Measurements from ENCODE around the gene UBE2K. TPM values are rescaled to one million over a fixed set of nuclear protein-coding genes. Genes with fewer than 3 reads are reported as not detected.
A peak's percentile ranks its signal among the peaks of the same experiment; 100 is the strongest.
"Not testable (repeated sequence)": the region's sequence is repeated elsewhere in the genome, so short reads cannot be mapped to it uniquely, and the experiment has no call there.

UBE2K gene
- total RNA-seq, 2 experiments from 2014 or later, result 69.5 to 77.1 TPM

DNA sequence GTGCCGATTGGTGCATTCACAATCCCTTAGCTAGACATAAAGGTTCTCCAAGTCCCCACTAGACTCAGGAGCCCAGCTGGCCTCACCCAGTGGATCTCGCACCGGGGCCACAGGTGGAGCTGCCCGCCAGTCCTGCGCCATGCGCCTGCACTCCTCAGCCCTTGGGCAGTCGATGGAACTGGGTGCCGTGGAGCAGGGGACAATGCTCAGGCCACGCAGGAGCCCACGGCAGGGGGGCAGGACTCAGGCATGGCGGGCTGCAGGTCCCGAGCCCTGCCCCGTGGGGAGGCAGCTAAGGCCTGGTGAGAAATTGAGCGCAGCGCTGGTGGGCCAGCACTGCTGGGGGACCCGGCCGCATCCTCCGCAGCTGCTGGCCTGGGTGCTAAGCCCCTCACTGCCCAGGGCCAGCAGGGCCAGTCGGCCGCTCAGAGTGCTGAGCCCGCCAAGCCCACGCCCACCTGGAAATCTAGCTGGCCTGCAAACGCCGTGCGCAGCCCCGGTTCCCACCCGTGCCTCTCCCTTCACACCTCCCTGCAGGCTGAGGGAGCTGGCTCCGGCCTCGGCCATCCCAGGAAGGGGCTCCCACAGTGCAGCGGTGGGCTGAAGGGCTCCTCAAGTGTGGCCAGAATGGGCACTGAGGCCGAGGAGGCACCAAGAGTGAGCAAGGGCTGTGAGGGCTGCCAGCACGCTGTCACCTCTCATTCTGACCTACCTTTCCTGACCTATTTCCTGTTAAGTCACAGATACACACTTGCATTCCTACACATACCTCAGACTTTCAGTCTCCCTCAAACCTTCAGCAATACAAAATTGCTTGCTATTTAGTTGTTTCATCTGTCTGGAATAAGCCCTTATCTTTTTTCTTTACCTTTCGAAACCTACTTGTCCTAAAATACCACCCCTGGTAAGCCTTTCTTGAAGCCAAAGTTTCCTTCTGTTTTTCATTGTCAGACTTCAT is 20.7 kb downstream of the UBE2K start:
- DNase-seq, result peak; percentile 33
- ATAC-seq, result peak; percentile 80
- TF ChIP-seq, protein P1, sequence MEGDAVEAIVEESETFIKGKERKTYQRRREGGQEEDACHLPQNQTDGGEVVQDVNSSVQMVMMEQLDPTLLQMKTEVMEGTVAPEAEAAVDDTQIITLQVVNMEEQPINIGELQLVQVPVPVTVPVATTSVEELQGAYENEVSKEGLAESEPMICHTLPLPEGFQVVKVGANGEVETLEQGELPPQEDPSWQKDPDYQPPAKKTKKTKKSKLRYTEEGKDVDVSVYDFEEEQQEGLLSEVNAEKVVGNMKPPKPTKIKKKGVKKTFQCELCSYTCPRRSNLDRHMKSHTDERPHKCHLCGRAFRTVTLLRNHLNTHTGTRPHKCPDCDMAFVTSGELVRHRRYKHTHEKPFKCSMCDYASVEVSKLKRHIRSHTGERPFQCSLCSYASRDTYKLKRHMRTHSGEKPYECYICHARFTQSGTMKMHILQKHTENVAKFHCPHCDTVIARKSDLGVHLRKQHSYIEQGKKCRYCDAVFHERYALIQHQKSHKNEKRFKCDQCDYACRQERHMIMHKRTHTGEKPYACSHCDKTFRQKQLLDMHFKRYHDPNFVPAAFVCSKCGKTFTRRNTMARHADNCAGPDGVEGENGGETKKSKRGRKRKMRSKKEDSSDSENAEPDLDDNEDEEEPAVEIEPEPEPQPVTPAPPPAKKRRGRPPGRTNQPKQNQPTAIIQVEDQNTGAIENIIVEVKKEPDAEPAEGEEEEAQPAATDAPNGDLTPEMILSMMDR (IDR thresholded peaks at IDR 0.05), result no peak
- intact Hi-C loops (cut with micrococcal nuclease), result no loop called here
- CTCF ChIA-PET, result interaction anchor here (1.2 to 2.1 kb wide), 3 partner anchors 13 to 260 kb away, joined by 4 to 6 read pairs (median 5); no protein-coding TSS in a partner anchor
- peaks cover 28% of the 10 kb centered on the region for H3K36me3 Mint-ChIP-seq (ENCODE audit: low read depth)
- H3K4me3 Mint-ChIP-seq, result no peak overlapping the region
- POLR2A ChIA-PET, result interaction anchor here (1.1 to 1.5 kb wide), 2 partner anchors 15 to 21 kb away, joined by 4 read pairs; partner anchors contain the start of gene UBE2K
- no peaks in the 10 kb centered on the region for H3K9me3 Mint-ChIP-seq
- H3K27me3 Mint-ChIP-seq, result no peaks in the 10 kb centered on the region
- H3K27ac Mint-ChIP-seq, result peak overlapping the region; percentile 71
- H3K4me1 Mint-ChIP-seq (ENCODE audit: low read depth), result peaks cover 49% of the 10 kb centered on the region

DNA sequence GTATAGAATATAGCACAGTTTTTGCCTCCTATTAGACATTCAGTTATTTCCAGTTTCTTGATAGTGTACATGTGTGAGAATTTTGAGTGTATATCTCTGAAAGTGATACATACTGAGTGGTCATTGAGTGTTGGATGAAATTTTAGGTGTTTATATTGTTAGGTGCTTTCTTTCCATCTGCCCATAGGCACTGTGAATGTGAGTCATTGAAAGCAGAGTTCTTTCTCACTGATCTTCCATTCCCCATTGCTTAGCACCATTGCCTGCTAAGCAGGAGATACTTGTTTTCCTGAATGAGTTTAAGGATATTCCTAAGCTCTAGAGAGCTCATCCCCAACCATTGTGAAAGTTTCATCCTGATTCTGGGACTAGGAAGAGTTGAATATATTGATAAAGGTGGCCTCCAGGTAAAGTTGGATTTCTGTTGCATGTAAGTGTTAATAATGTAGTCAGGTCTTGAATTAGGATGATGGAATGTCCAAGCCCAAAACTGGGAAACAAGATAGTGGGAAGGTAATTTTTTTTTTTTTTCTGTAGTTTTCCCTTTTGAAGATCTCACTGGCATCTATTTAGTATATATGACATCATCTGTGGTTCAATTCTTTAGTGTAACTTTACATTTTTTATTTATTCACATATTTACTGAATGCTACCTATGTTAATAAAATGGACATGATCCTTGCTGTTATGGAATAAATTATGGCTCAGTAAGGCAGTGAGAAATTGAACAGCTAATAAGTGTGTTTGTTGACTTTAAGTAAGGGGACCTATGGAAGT is 22.1 kb downstream of the UBE2K start:
- peak; percentile 45 for ATAC-seq
- peaks cover 23% of the 10 kb centered on the region for H3K36me3 Mint-ChIP-seq (ENCODE audit: low read depth)
- no peak overlapping the region for H3K4me3 Mint-ChIP-seq
- intact Hi-C loops (cut with micrococcal nuclease), result no loop called here
- TF ChIP-seq, protein P1 (IDR thresholded peaks at IDR 0.05), result no peak
- ChIA-PET CTCF (interaction anchor here (1.0 kb wide), 1 partner anchor 19 kb away, joined by 3 read pairs; no protein-coding TSS in a partner anchor), POLR2A (interaction anchor here (0.6 to 1.5 kb wide), 3 partner anchors 14 to 42 kb away, joined by 3 to 4 read pairs (median 4); partner anchors contain the start of gene UBE2K)
- DNase-seq, result no peak
- no peaks in the 10 kb centered on the region for H3K27me3 Mint-ChIP-seq
- peaks cover 46% of the 10 kb centered on the region for H3K4me1 Mint-ChIP-seq (ENCODE audit: low read depth)
- no peaks in the 10 kb centered on the region for H3K9me3 Mint-ChIP-seq
- peak overlapping the region; percentile 50 for H3K27ac Mint-ChIP-seq

DNA sequence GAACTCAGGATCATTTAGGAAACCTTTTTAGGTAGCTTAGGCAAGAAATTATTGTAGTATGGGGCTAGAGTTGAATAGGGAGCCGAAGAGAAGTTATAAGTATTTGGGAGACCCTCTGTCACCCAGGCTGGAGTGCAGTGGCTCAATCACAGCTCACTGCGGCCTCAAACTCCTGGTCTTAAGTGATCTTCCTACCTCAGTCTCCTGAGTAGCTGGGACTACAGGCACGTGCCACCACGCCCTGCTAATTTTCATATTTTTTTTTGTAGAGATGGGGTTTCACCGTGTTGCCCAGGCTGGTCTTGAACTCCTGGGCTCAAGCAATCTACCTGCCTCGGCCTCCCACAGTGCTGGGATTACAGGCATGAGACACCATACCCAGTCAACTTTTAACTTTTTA is 23.3 kb downstream of the UBE2K start:
- CTCF ChIA-PET; ATAC-seq; POLR2A ChIA-PET; H3K4me3 Mint-ChIP-seq; H3K9me3 Mint-ChIP-seq; H3K27me3 Mint-ChIP-seq; DNase-seq; intact Hi-C loops (cut with micrococcal nuclease); H3K27ac Mint-ChIP-seq: not testable (repeated sequence)
- peaks cover 20% of the 10 kb centered on the region for H3K36me3 Mint-ChIP-seq (ENCODE audit: low read depth)
- H3K4me1 Mint-ChIP-seq (ENCODE audit: low read depth), result peaks cover 44% of the 10 kb centered on the region

DNA sequence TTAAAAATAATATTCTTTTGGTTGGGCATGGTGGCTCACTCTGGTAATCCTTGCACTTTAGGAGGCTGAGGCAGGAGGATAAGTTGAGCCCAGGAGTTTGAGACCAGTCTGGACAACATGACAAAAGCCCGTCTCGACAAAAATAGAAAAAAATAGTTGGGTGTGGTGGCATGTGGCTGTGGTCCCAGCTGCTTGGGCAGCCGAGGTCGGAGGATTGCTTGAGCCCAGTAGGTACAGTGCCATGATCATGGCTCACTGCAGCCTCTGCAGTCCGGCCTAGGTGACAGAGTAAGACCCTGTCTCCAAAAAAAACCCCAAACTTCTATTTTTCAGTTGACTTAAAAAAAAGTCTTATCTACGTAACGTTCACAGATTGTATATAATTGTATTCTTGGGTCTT is 23.9 kb downstream of the UBE2K start:
- H3K9me3 Mint-ChIP-seq, result no peaks in the 10 kb centered on the region
- H3K4me1 Mint-ChIP-seq (ENCODE audit: low read depth), result peaks cover 47% of the 10 kb centered on the region
- H3K36me3 Mint-ChIP-seq (ENCODE audit: low read depth), result peaks cover 20% of the 10 kb centered on the region
- H3K27ac Mint-ChIP-seq, result no peak overlapping the region
- DNase-seq (no peak), ATAC-seq (no peak)
- H3K4me3 Mint-ChIP-seq, result no peak overlapping the region
- H3K27me3 Mint-ChIP-seq, result no peaks in the 10 kb centered on the region
- CTCF ChIA-PET, result no interaction called here
- POLR2A ChIA-PET, result no interaction called here
- intact Hi-C loops (cut with micrococcal nuclease), result no loop called here
- TF ChIP-seq, protein P1 (IDR thresholded peaks at IDR 0.05), result no peak

DNA sequence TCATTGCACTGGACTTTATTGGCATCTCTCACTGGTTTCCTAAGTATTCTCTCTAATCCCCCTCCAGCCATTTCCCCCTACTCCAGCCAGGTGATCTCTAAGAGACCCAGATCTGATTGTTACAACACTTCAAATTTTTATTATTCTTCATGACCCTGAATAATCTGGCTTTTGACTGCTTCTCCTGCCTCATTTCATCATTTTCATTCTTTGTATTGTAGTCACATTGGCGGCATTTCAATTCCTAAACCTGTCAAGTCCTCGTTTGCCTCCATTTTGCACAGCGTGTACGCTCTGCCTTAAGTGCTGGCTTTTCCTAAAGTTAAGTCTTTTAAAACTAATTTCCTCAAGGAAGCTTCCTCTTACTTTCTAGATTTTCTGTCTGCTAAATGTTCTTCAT is 31.6 kb downstream of the UBE2K start:
- peaks cover 40% of the 10 kb centered on the region for H3K4me1 Mint-ChIP-seq (ENCODE audit: low read depth)

More for the DNA sequence above, 31.6 kb downstream of the UBE2K start:
- H3K36me3 Mint-ChIP-seq (ENCODE audit: low read depth), result peaks cover 10% of the 10 kb centered on the region
- ChIA-PET POLR2A (no interaction called here), CTCF (interaction anchor here (1.3 kb wide), 1 partner anchor 33 kb away, joined by 3 read pairs; no protein-coding TSS in a partner anchor)
- H3K27me3 Mint-ChIP-seq, result no peaks in the 10 kb centered on the region
- ATAC-seq, result no peak
- H3K27ac Mint-ChIP-seq, result peak overlapping the region; percentile 42
- H3K9me3 Mint-ChIP-seq, result no peaks in the 10 kb centered on the region
- H3K4me3 Mint-ChIP-seq, result no peak overlapping the region
- TF ChIP-seq, protein P1 (IDR thresholded peaks at IDR 0.05), result no peak
- no peak for DNase-seq
- intact Hi-C loops (cut with micrococcal nuclease), result no loop called here
